Prostate gland (tissue), 2 donors: ENCODE data around the gene NELFB. TPM values are rescaled to one million over a fixed set of nuclear protein-coding genes. Genes with fewer than 3 reads are reported as not detected.

Source experiments
- DNase-seq: peaks from one replicate; pipeline ENCODE4 v3.0.0-alpha.2; 2019; ENCODE audit warnings: low spot score
- H3K27ac ChIP-seq, 2 donors: fragments of 200-600 bp; sonication (generic); 2 replicates each; pipeline ENCODE4 v1.5.1; 2017 to 2019
- H3K27me3 ChIP-seq: fragments of 200-600 bp; sonication (generic); replicated peaks from 2 replicates; pipeline ENCODE4 v1.5.1; 2019; ENCODE audit not compliant: insufficient read depth
- H3K36me3 ChIP-seq, 2 donors: fragments of 200-600 bp; sonication (generic); 1 replicate in 1 of 2; 2 replicates in 1 of 2; pipeline versions ENCODE4 v1.5.1 to v1.8.1; 2017 to 2019
- H3K4me1 ChIP-seq: fragments of 200-600 bp; sonication (generic); replicated peaks from 2 replicates; pipeline ENCODE4 v1.5.1; 2019
- H3K4me3 ChIP-seq, 2 donors: fragments of 200-600 bp; sonication (generic); 2 replicates each; pipeline ENCODE4 v1.5.1; 2017 to 2019
- H3K9me3 ChIP-seq: fragments of 200-600 bp; sonication (generic); 2 replicates; pipeline ENCODE4 v1.5.1; 2017
- CTCF ChIP-seq, 4 experiments: fragments of 200-600 bp in 2 of 4; fragments of 450-650 bp in 2 of 4; sonication (generic) in 2 of 4; IDR thresholded peaks; 1 replicate in 3 of 4; 2 replicates in 1 of 4; pipeline ENCODE4 v1.5.1; 2016 to 2019; ENCODE audit warnings: antibody characterized with exemption in 4 of 4, mild to moderate bottlenecking in 2 of 4, moderate library complexity in 2 of 4
- POLR2A ChIP-seq: fragments of 450-650 bp; IDR thresholded peaks from one replicate; pipeline ENCODE4 v1.6.1; 2016; ENCODE audit warnings: antibody characterized with exemption, mild to moderate bottlenecking
- POLR2AphosphoS5 ChIP-seq: sonication (generic); formaldehyde crosslinking; IDR thresholded peaks from one replicate; pipeline ENCODE4 v1.6.1; 2017; ENCODE audit warnings: antibody characterized with exemption
- WGBS: methylation state at CpG from one replicate; pipeline ENCODE4 v1.1.5; 2018; 5-methylcytosine and 5-hydroxymethylcytosine counted together
- intact Hi-C: fragments of 100-400 bp; cut with DNase I; formaldehyde crosslinking; loops from one replicate; pipeline ENCODE4 v1.14.2; 2022
- total RNA-seq, 2 donors: library from RNA; depleted of rRNA; stranded (reverse); fragments of >200 nt; gene quantifications; one replicate each; pipeline ENCODE4 v1.1.0, GENCODE V29; 2016

NELFB gene
- total RNA-seq, 2 donors from 2014 or later: 44.9 to 82.1 TPM

DNA sequence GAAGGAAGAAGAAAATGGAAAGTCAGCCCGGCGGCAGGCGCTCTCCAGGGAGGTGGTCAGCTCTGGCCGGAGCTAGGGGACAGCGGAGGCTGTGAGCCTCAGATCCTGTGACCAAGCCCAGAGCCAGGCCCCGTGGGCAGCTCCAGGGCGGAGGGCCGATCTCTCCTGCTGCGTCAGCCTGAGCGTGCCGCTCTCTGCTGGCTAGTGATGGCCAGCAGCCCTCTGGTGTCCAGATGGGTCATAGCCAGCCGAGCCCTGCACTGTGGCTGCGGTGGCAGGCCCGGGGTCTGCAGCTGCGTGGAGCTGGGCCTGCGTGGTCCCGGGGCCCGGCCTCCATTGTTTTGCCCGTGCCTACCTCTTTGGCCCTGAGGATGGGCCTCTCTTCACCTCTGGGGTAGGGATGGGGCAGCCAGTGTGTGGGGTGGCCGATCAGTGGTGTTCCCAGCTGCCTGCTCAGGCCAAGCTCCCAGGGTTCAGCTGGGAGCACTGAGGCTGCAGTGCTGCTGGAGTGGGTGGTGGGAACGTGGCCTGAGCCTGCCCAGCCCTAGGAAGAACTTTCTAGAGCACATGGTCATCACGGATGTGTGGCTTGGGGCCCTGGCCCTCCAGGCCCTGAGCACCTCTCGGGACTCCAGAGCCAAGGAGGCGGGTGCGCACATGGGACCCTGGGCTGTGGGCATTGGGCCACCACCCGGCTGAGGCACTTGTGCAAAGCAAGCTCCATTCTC is 64.0 kb downstream of the NELFB start:
- peaks cover 2% of the 10 kb centered on the region for H3K27me3 ChIP-seq
- H3K27ac ChIP-seq: no peak overlapping the region
- no peaks in the 10 kb centered on the region for H3K9me3 ChIP-seq
- peaks cover 7% of the 10 kb centered on the region for H3K4me1 ChIP-seq
- DNase-seq: no peak
- H3K4me3 ChIP-seq: no peak overlapping the region
- no peaks in the 10 kb centered on the region for H3K36me3 ChIP-seq
- 83% methylated on average over 25 of the region's 26 CpGs for WGBS
- TF ChIP-seq CTCF (IDR thresholded peaks at IDR 0.05): peak in 2 of 4 experiments; percentile 11 to 24
- no peak for TF ChIP-seq POLR2A
- intact Hi-C loops: no loop called here

DNA sequence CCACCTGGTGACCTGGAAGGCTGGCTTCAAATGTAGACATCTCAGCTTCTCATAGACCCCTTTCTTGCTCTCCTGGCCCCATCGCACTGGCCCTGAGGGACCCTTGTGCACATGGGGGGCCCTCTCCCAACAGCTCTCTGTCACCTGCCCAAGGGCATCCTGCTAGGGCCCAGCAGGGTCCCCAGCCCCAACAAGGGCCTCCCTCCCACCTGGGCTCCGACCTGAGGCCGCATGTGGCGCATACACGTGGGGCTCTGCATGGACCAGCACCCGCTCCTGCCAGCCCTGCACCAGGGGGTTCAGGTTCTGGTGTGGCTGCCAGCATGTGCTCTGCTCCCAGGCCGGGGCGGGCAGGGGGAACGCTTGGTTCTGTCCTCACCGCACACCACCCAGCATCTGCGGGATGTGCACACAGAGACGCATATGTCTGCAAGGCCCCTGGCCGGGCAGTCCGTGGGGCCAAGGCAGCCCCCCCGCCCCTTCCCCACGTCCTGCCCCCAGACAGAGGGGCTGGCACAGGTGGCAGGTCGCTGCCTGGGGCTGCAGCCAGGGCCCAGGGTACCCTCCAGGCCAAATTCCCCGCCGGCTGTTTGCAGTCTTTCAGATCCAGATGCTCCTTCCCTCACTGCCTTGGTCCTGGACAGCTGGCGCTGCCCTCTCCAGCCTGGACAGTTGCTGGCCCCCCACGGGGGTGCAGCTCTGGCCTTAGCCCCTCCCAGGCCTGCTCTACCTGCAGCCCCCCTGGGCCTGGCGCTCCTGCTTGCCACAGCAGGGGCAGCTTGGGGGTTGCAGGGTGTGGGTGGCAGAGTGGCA is 64.8 kb downstream of the NELFB start:
- no peak for TF ChIP-seq CTCF (IDR thresholded peaks at IDR 0.05)
- no peak for TF ChIP-seq POLR2A
- TF ChIP-seq POLR2AphosphoS5: no peak
- Histone ChIP-seq H3K27me3 (peaks cover 2% of the 10 kb centered on the region), H3K27ac (no peak overlapping the region), H3K36me3 (no peaks in the 10 kb centered on the region), H3K4me3 (no peak overlapping the region), H3K9me3 (no peaks in the 10 kb centered on the region), H3K4me1 (peaks cover 7% of the 10 kb centered on the region)
- intact Hi-C loops: no loop called here
- DNase-seq: no peak
- WGBS: 84% methylated on average over 22 of the region's 22 CpGs

- TF ChIP-seq POLR2AphosphoS5 (no peak), POLR2A (no peak), CTCF (IDR thresholded peaks at IDR 0.05) (no peak)
- Histone ChIP-seq H3K27me3 (peaks cover 2% of the 10 kb centered on the region), H3K4me1 (peaks cover 7% of the 10 kb centered on the region), H3K4me3 (no peak overlapping the region), H3K9me3 (no peaks in the 10 kb centered on the region), H3K36me3 (no peaks in the 10 kb centered on the region), H3K27ac (no peak overlapping the region)
- no peak for DNase-seq
- 67% methylated on average over 24 of the region's 24 CpGs for WGBS
- intact Hi-C loops: no loop called here
Measured at GRCh38 chr9:137320555-137321384, 65.6 kb downstream of the NELFB start.

DNA sequence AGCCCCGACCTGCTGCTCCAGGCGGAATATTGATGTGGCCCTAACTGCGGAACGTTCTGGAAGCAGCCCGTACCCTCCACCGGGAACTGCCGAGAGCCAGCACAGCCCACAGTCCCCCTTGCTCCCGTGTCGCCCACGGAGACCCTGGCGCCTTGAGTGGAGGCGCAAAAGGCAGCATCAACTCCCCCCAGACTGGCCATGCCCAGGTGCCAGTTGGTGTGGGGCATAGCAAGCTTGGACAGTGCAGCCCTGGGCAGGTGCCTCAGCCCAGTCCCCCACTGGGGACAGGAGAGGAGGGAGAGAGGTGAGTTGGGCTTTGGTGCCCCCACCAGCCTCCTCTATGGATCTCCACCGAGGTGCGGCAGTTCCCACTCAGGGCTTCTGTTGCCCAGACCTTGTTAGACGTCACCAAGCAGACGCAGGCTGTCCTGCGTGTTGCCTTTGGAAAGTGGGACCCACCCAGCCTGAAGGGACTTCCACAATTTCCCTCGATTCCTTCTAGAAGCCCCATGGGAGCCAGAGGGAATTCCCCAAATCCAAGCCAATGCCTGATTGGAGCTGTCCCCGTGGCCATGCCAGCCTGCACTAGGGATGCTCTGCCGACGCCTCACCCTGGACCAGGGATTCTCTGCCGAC is 66.7 kb downstream of the NELFB start:
- Histone ChIP-seq H3K4me3 (no peak overlapping the region), H3K27ac (no peak overlapping the region), H3K27me3 (no peaks in the 10 kb centered on the region), H3K4me1 (no peaks in the 10 kb centered on the region), H3K9me3 (no peaks in the 10 kb centered on the region), H3K36me3 (no peaks in the 10 kb centered on the region)
- intact Hi-C loops: no loop called here
- no peak for DNase-seq
- 88% methylated on average over 22 of the region's 22 CpGs for WGBS
- no peak for TF ChIP-seq CTCF (IDR thresholded peaks at IDR 0.05)
- TF ChIP-seq POLR2A: no peak
- TF ChIP-seq POLR2AphosphoS5: no peak

Other genes with a start within 250 kb of the NELFB start
- gene ABCA2, start 227.1 kb upstream of the NELFB start, total RNA-seq: 10 to 100 TPM; 27.4 to 79.1 TPM
- gene FUT7, start 223.2 kb upstream of the NELFB start, total RNA-seq: under 1 TPM in 1 of 2 donors, not detected in 1; 0.57 TPM
- 100 to 1,000 TPM; 384 to 427 TPM for gene NPDC1, start 209.2 kb upstream of the NELFB start, total RNA-seq
- 10 to 100 TPM in 1 of 2 donors, 1 to 10 TPM in 1; 9.8 to 10.9 TPM for gene ENTPD2, start 201.3 kb upstream of the NELFB start, total RNA-seq
- gene SAPCD2, start 184.8 kb upstream of the NELFB start, total RNA-seq: 10 to 100 TPM in 1 of 2 donors, 1 to 10 TPM in 1; 7.2 to 17.2 TPM
- gene UAP1L1, start 177.8 kb upstream of the NELFB start, total RNA-seq: 10 to 100 TPM in 1 of 2 donors, 1 to 10 TPM in 1; 8.2 to 19.9 TPM
- 100 to 1,000 TPM in 1 of 2 donors, 10 to 100 TPM in 1; 67.4 to 107 TPM for gene MAN1B1, start 168.3 kb upstream of the NELFB start, total RNA-seq
- gene DPP7, start 140.6 kb upstream of the NELFB start, total RNA-seq: 100 to 1,000 TPM; 147 to 235 TPM
- 1 to 10 TPM in 1 of 2 donors, under 1 TPM in 1; 0.59 to 1.8 TPM for gene GRIN1, start 116.2 kb upstream of the NELFB start, total RNA-seq
- 100 to 1,000 TPM; 183 to 582 TPM for gene LRRC26, start 85.3 kb upstream of the NELFB start, total RNA-seq
- 1 to 10 TPM in 1 of 2 donors, not detected in 1; 3.1 TPM for gene TMEM210, start 83.3 kb upstream of the NELFB start, total RNA-seq
- gene ANAPC2, start 66.8 kb upstream of the NELFB start, total RNA-seq: 10 to 100 TPM; 32.5 to 64.5 TPM
- 100 to 1,000 TPM; 114 to 124 TPM for gene SSNA1, start 66.7 kb upstream of the NELFB start, total RNA-seq
- 10 to 100 TPM; 26.1 to 30.4 TPM for gene TPRN, start 54.6 kb upstream of the NELFB start, total RNA-seq
- 10 to 100 TPM; 35.3 to 47.8 TPM for gene TMEM203, start 49.7 kb upstream of the NELFB start, total RNA-seq
- gene NDOR1, start 49.6 kb upstream of the NELFB start, total RNA-seq: 10 to 100 TPM; 18.5 to 31.9 TPM
- 1 to 10 TPM; 3.8 to 6.2 TPM for gene RNF208, start 33.1 kb upstream of the NELFB start, total RNA-seq
- 1 to 10 TPM; 2.7 to 4.9 TPM for gene CYSRT1, start 30.2 kb upstream of the NELFB start, total RNA-seq
- gene RNF224, start 27.8 kb upstream of the NELFB start, total RNA-seq: not detected
- gene SLC34A3, start 24.4 kb upstream of the NELFB start, total RNA-seq: under 1 TPM in 1 of 2 donors, not detected in 1; 0.57 TPM
- gene TUBB4B, start 14.0 kb upstream of the NELFB start, total RNA-seq: 100 to 1,000 TPM; 279 to 484 TPM
- gene STPG3, start 4.0 kb upstream of the NELFB start, total RNA-seq: 1 to 10 TPM in 1 of 2 donors, not detected in 1; 4.2 TPM
- gene TOR4A, start 22.4 kb downstream of the NELFB start, total RNA-seq: 1 to 10 TPM; 1.6 to 7.3 TPM
- 10 to 100 TPM; 22.4 to 24.3 TPM for gene NRARP, start 46.9 kb downstream of the NELFB start, total RNA-seq
- 10 to 100 TPM; 32.6 to 44.8 TPM for gene EXD3, start 167.8 kb downstream of the NELFB start, total RNA-seq
- 10 to 100 TPM in 1 of 2 donors, 1 to 10 TPM in 1; 7.5 to 17.1 TPM for gene NOXA1, start 168.1 kb downstream of the NELFB start, total RNA-seq
- gene ENTPD8, start 186.0 kb downstream of the NELFB start, total RNA-seq: 1 to 10 TPM; 1.8 TPM
- 100 to 1,000 TPM in 1 of 2 donors, 10 to 100 TPM in 1; 42.4 to 128 TPM for gene NSMF, start 204.0 kb downstream of the NELFB start, total RNA-seq